T-helper 17 cell (primary cell): ENCODE results near the gene PLEKHG4. TPM values are rescaled to one million over a fixed set of nuclear protein-coding genes. Genes with fewer than 3 reads are reported as not detected.
A peak's percentile ranks its signal among the peaks of the same experiment; 100 is the strongest.

Experiments used
- ATAC-seq: fragments of 150-1000 bp; cut with Tn5 transposase; 2 replicates; pipeline ENCODE4 v1.10.0; 2021; ENCODE audit warnings: mild to moderate bottlenecking, moderate library complexity
- DNase-seq, 3 donors: peaks; one replicate each; pipeline versions ENCODE4 v3.0.0 to v3.0.0-alpha.2; 2020 to 2021
- H3K9me3 ChIP-seq: one replicate; pipeline ENCODE4 v1.7.0; 2013; ENCODE audit warnings: low read length, mild to moderate bottlenecking; ENCODE audit not compliant: control insufficient read depth, poor library complexity, severe bottlenecking
- H3K27ac Mint-ChIP-seq: one replicate; pipeline ENCODE4 v1.8.0; 2022; ENCODE audit warnings: mild to moderate bottlenecking, moderate library complexity, mixed read lengths
- H3K27me3 Mint-ChIP-seq: one replicate; pipeline ENCODE4 v1.8.0; 2022; ENCODE audit warnings: mixed read lengths
- H3K36me3 Mint-ChIP-seq: one replicate; pipeline ENCODE4 v1.8.0; 2022; ENCODE audit warnings: low read depth, mixed read lengths
- H3K4me1 Mint-ChIP-seq: one replicate; pipeline ENCODE4 v1.8.0; 2022; ENCODE audit warnings: mild to moderate bottlenecking, mixed read lengths
- H3K4me3 Mint-ChIP-seq: one replicate; pipeline ENCODE4 v1.8.0; 2022; ENCODE audit warnings: mild to moderate bottlenecking, moderate library complexity, mixed read lengths
- total RNA-seq, 4 donors: library from RNA in 2 of 4; stranded (reverse) in 2 of 4; gene quantifications; one replicate each; pipeline ENCODE4 v1.2.3 and lab custom pipeline; 2022 to 2026

The PLEKHG4 gene
- total RNA-seq, 2 donors from 2014 or later = 17.8 to 18.4 TPM

GRCh38 chr16:67248073-67248400 lies 31.3 kb upstream of the PLEKHG4 start:
- Mint-ChIP-seq H3K27ac (peak overlapping the region; percentile 95), H3K36me3 (peaks cover 2% of the 10 kb centered on the region), H3K4me3 (peak overlapping the region; percentile 93), H3K4me1 (peaks cover 37% of the 10 kb centered on the region), H3K27me3 (peaks cover 12% of the 10 kb centered on the region)
- ATAC-seq (no peak), DNase-seq (no peak)
- no peaks in the 10 kb centered on the region for H3K9me3 ChIP-seq

- Mint-ChIP-seq H3K4me1 (peaks cover 37% of the 10 kb centered on the region), H3K36me3 (peaks cover 2% of the 10 kb centered on the region), H3K27ac (peak within 1 kb of the TSS; percentile 95), H3K4me3 (peak within 1 kb of the TSS; percentile 93), H3K27me3 (peaks cover 12% of the 10 kb centered on the region)
- H3K9me3 ChIP-seq = no peaks in the 10 kb centered on the region
- DNase-seq = peak in 2 of 3 donors; percentile 22 to 26
- ATAC-seq = no peak
Observed at GRCh38 chr16:67248401-67249177, 30.7 kb upstream of the PLEKHG4 start, which contains the start of gene SLC9A5. TSS of gene SLC9A5 (plus strand) at chr16:67248979. CDS start at chr16:67249015, 36 bp downstream.

- no peak for DNase-seq
- Mint-ChIP-seq H3K27ac (peak overlapping the region; percentile 95), H3K27me3 (peaks cover 12% of the 10 kb centered on the region), H3K4me3 (peak overlapping the region; percentile 91), H3K36me3 (peaks cover 2% of the 10 kb centered on the region), H3K4me1 (peaks cover 30% of the 10 kb centered on the region)
- no peaks in the 10 kb centered on the region for H3K9me3 ChIP-seq
- no peak for ATAC-seq
Observed at GRCh38 chr16:67249178-67250044, 29.9 kb upstream of the PLEKHG4 start.

- peaks cover 2% of the 10 kb centered on the region for H3K36me3 Mint-ChIP-seq
- DNase-seq (no peak), ATAC-seq (no peak)
- peaks cover 12% of the 10 kb centered on the region for H3K27me3 Mint-ChIP-seq
- H3K4me3 Mint-ChIP-seq = peak overlapping the region; percentile 91
- H3K27ac Mint-ChIP-seq = peak overlapping the region; percentile 41
- no peaks in the 10 kb centered on the region for H3K9me3 ChIP-seq
- peaks cover 25% of the 10 kb centered on the region for H3K4me1 Mint-ChIP-seq
Observed at GRCh38 chr16:67250045-67250327, 29.3 kb upstream of the PLEKHG4 start.

- H3K9me3 ChIP-seq = no peaks in the 10 kb centered on the region
- no peak for DNase-seq
- H3K36me3 Mint-ChIP-seq = peaks cover 4% of the 10 kb centered on the region
- no peak overlapping the region for H3K4me3 Mint-ChIP-seq
- H3K27ac Mint-ChIP-seq = no peak overlapping the region
- H3K4me1 Mint-ChIP-seq = peaks cover 16% of the 10 kb centered on the region
- H3K27me3 Mint-ChIP-seq = peaks cover 19% of the 10 kb centered on the region
- no peak for ATAC-seq
Observed at GRCh38 chr16:67252609-67253497, 26.5 kb upstream of the PLEKHG4 start.

- Mint-ChIP-seq H3K4me3 (no peak overlapping the region), H3K4me1 (peaks cover 3% of the 10 kb centered on the region), H3K27ac (no peak overlapping the region), H3K27me3 (peaks cover 17% of the 10 kb centered on the region), H3K36me3 (peaks cover 4% of the 10 kb centered on the region)
- no peaks in the 10 kb centered on the region for H3K9me3 ChIP-seq
- ATAC-seq (no peak), DNase-seq (no peak)
Observed at GRCh38 chr16:67254801-67255552, 24.4 kb upstream of the PLEKHG4 start.

- Mint-ChIP-seq H3K4me1 (peaks cover 3% of the 10 kb centered on the region), H3K4me3 (no peak overlapping the region), H3K27ac (no peak overlapping the region), H3K27me3 (peaks cover 10% of the 10 kb centered on the region), H3K36me3 (peaks cover 2% of the 10 kb centered on the region)
- no peak for ATAC-seq
- H3K9me3 ChIP-seq = no peaks in the 10 kb centered on the region
- no peak for DNase-seq
Observed at GRCh38 chr16:67255553-67256221, 23.6 kb upstream of the PLEKHG4 start.

- Mint-ChIP-seq H3K4me3 (no peak overlapping the region), H3K4me1 (peaks cover 3% of the 10 kb centered on the region), H3K27ac (no peak overlapping the region), H3K27me3 (peaks cover 14% of the 10 kb centered on the region), H3K36me3 (peaks cover 2% of the 10 kb centered on the region)
- no peak for ATAC-seq
- no peak for DNase-seq
- no peaks in the 10 kb centered on the region for H3K9me3 ChIP-seq
Observed at GRCh38 chr16:67256701-67257230, 22.6 kb upstream of the PLEKHG4 start.

- Mint-ChIP-seq H3K27ac (peak overlapping the region; percentile 41), H3K4me1 (peaks cover 3% of the 10 kb centered on the region), H3K4me3 (no peak overlapping the region), H3K27me3 (peaks cover 23% of the 10 kb centered on the region), H3K36me3 (peaks cover 3% of the 10 kb centered on the region)
- no peaks in the 10 kb centered on the region for H3K9me3 ChIP-seq
- DNase-seq (no peak), ATAC-seq (no peak)
Observed at GRCh38 chr16:67257486-67258160, 21.7 kb upstream of the PLEKHG4 start.

GRCh38 chr16:67258161-67258835 lies 21.0 kb upstream of the PLEKHG4 start:
- DNase-seq = no peak
- Mint-ChIP-seq H3K27me3 (peaks cover 29% of the 10 kb centered on the region), H3K36me3 (peaks cover 10% of the 10 kb centered on the region), H3K4me3 (no peak overlapping the region), H3K27ac (peak overlapping the region; percentile 41), H3K4me1 (peaks cover 6% of the 10 kb centered on the region)
- no peaks in the 10 kb centered on the region for H3K9me3 ChIP-seq
- no peak for ATAC-seq

GRCh38 chr16:67259705-67260104 lies 19.6 kb upstream of the PLEKHG4 start:
- H3K9me3 ChIP-seq = no peaks in the 10 kb centered on the region
- DNase-seq (no peak), ATAC-seq (no peak)
- no peak overlapping the region for H3K4me3 Mint-ChIP-seq
- H3K4me1 Mint-ChIP-seq = peaks cover 6% of the 10 kb centered on the region
- H3K27ac Mint-ChIP-seq = no peak overlapping the region
- peaks cover 11% of the 10 kb centered on the region for H3K36me3 Mint-ChIP-seq
- peaks cover 40% of the 10 kb centered on the region for H3K27me3 Mint-ChIP-seq
